Neural cell (in vitro differentiated cells): ENCODE results near the gene RSPRY1. TPM values are rescaled to one million over a fixed set of nuclear protein-coding genes. Genes with fewer than 3 reads are reported as not detected.

ENCODE experiments used
- H2AFZ ChIP-seq: fragments of 200-600, 300-800 bp; sonication (generic), shearing (Covaris generic); 2 replicates; pipeline ENCODE4 v1.6.0; 2014; ENCODE audit warnings: low read depth, mild to moderate bottlenecking, antibody characterized with exemption, low read length, moderate library complexity
- H3F3A ChIP-seq: fragments of 200-600 bp; shearing (Covaris generic); 2 replicates; pipeline ENCODE4 v1.6.1; 2016; ENCODE audit warnings: mild to moderate bottlenecking, moderate library complexity, mixed read lengths, antibody characterized with exemption, low read length; ENCODE audit not compliant: insufficient read depth, poor library complexity, severe bottlenecking
- H3K27ac ChIP-seq: fragments of 200-600, 300-800 bp; sonication (generic), shearing (Covaris generic); 2 replicates; pipeline ENCODE4 v1.5.1; 2014; ENCODE audit warnings: mild to moderate bottlenecking, low read length, moderate library complexity
- H3K27me3 ChIP-seq: fragments of 300-800, 200-600 bp; sonication (generic), shearing (Covaris generic); 2 replicates; pipeline ENCODE4 v1.6.0; 2014; ENCODE audit warnings: mild to moderate bottlenecking, low read depth, low read length, moderate library complexity; ENCODE audit not compliant: insufficient read depth
- H3K36me3 ChIP-seq: fragments of 300-800, 200-600 bp; sonication (generic), shearing (Covaris generic); 2 replicates; pipeline ENCODE4 v1.5.1; 2014; ENCODE audit warnings: mild to moderate bottlenecking, antibody characterized with exemption, low read length, moderate library complexity; ENCODE audit not compliant: insufficient read depth
- H3K4me2 ChIP-seq: fragments of 300-800, 200-600 bp; sonication (generic), shearing (Covaris generic); 2 replicates; pipeline ENCODE4 v1.6.0; 2014; ENCODE audit warnings: mild to moderate bottlenecking, low read length
- H3K4me3 ChIP-seq: fragments of 300-800, 200-600 bp; sonication (generic), shearing (Covaris generic); 2 replicates; pipeline ENCODE4 v1.5.1; 2014; ENCODE audit warnings: mild to moderate bottlenecking, low read length, moderate library complexity
- H3K79me2 ChIP-seq: fragments of 200-600 bp; shearing (Covaris generic); replicated peaks from 2 replicates; pipeline ENCODE4 v1.6.0; 2014; ENCODE audit warnings: mild to moderate bottlenecking, low read length, moderate library complexity; ENCODE audit not compliant: insufficient read depth
- H3K9ac ChIP-seq: fragments of 300-800, 200-600 bp; sonication (generic), shearing (Covaris generic); 2 replicates; pipeline ENCODE4 v1.6.1; 2016; ENCODE audit warnings: mild to moderate bottlenecking, low read length, mixed read lengths
- H3K9me2 ChIP-seq: fragments of 200-600 bp; shearing (Covaris generic); 2 replicates; pipeline ENCODE4 v1.6.1; 2016; ENCODE audit warnings: mild to moderate bottlenecking, low read length, mixed read lengths; ENCODE audit not compliant: insufficient read depth
- H3K9me3 ChIP-seq: fragments of 200-600, 300-800 bp; sonication (generic), shearing (Covaris generic); 2 replicates; pipeline ENCODE4 v1.6.1; 2016; ENCODE audit warnings: mild to moderate bottlenecking, mixed run types, low read length, moderate library complexity, mixed read lengths
- H4K20me1 ChIP-seq: fragments of 200-600 bp; shearing (Covaris generic); 2 replicates; pipeline ENCODE4 v1.6.1; 2016; ENCODE audit warnings: mild to moderate bottlenecking, mixed run types; ENCODE audit not compliant: insufficient read depth
- CTCF ChIP-seq: fragments of 450-650 bp; IDR thresholded peaks from 2 replicates; pipeline ENCODE4 v1.5.1; 2014; ENCODE audit warnings: antibody characterized with exemption, mild to moderate bottlenecking, moderate library complexity; ENCODE audit not compliant: poor library complexity, severe bottlenecking
- EP300 ChIP-seq: fragments of 450-650 bp; conservative IDR thresholded peaks from 2 replicates; pipeline ENCODE4 v1.6.1; 2014; ENCODE audit warnings: antibody characterized with exemption, mild to moderate bottlenecking, moderate library complexity; ENCODE audit not compliant: poor library complexity, severe bottlenecking
- EZH2 ChIP-seq: fragments of 200-600, 300-800 bp; shearing (Covaris generic), sonication (generic); IDR thresholded peaks from 2 replicates; pipeline ENCODE4 v1.6.1; 2014; ENCODE audit warnings: antibody characterized with exemption, low read length, borderline replicate concordance, mild to moderate bottlenecking; ENCODE audit not compliant: insufficient read depth, poor library complexity, severe bottlenecking
- MXI1 ChIP-seq: fragments of 450-650 bp; conservative IDR thresholded peaks from 2 replicates; pipeline ENCODE4 v1.6.1; 2014; ENCODE audit warnings: antibody characterized with exemption, mild to moderate bottlenecking; ENCODE audit not compliant: poor library complexity, severe bottlenecking
- POLR2AphosphoS5 ChIP-seq: IDR thresholded peaks from 2 replicates; pipeline ENCODE4 v1.6.1; 2012
- RAD21 ChIP-seq: fragments of 450-650 bp; conservative IDR thresholded peaks from 2 replicates; pipeline ENCODE4 v1.6.1; 2014; ENCODE audit warnings: antibody characterized with exemption, mild to moderate bottlenecking, moderate library complexity
- SMC3 ChIP-seq: fragments of 450-650 bp; conservative IDR thresholded peaks from 2 replicates; pipeline ENCODE4 v1.6.1; 2014; ENCODE audit warnings: antibody characterized with exemption, mild to moderate bottlenecking, moderate library complexity; ENCODE audit not compliant: poor library complexity
- TAF1 ChIP-seq: IDR thresholded peaks from 2 replicates; pipeline ENCODE4 v1.6.1; 2012; ENCODE audit warnings: low read depth
- polyA plus RNA-seq: library from polyadenylated mRNA; depleted of rRNA; stranded (reverse); fragments of >200 nt; gene quantifications from 2 replicates; pipeline ENCODE4 v1.2.3, GENCODE V29; 2014
- TF ChIP-seq, protein P1 (sequence below): IDR thresholded peaks from 2 replicates; pipeline ENCODE4 v1.6.1; 2012; ENCODE audit warnings: borderline replicate concordance

Gene RSPRY1
- polyA plus RNA-seq, 1 donor from 2014 or later: 62.0 TPM

GRCh38 chr16:57223057-57223456, 36.9 kb downstream of the RSPRY1 start:
- Histone ChIP-seq H3K9me2 (no peaks in the 10 kb centered on the region), H3K27ac (no peak overlapping the region), H2AFZ (no peak overlapping the region), H3K4me3 (no peak overlapping the region), H3K27me3 (no peaks in the 10 kb centered on the region), H3K9me3 (no peaks in the 10 kb centered on the region), H3K79me2 (no peaks in the 10 kb centered on the region), H3K4me2 (no peak overlapping the region), H3F3A (no peaks in the 10 kb centered on the region), H3K36me3 (peaks cover 11% of the 10 kb centered on the region), H4K20me1 (no peaks in the 10 kb centered on the region), H3K9ac (no peak overlapping the region)
- TF ChIP-seq EZH2 (no peak), POLR2AphosphoS5 (no peak), CTCF (no peak), SMC3 (no peak), EP300 (no peak), RAD21 (no peak), MXI1 (no peak), TAF1 (no peak)
- TF ChIP-seq, protein P1, sequence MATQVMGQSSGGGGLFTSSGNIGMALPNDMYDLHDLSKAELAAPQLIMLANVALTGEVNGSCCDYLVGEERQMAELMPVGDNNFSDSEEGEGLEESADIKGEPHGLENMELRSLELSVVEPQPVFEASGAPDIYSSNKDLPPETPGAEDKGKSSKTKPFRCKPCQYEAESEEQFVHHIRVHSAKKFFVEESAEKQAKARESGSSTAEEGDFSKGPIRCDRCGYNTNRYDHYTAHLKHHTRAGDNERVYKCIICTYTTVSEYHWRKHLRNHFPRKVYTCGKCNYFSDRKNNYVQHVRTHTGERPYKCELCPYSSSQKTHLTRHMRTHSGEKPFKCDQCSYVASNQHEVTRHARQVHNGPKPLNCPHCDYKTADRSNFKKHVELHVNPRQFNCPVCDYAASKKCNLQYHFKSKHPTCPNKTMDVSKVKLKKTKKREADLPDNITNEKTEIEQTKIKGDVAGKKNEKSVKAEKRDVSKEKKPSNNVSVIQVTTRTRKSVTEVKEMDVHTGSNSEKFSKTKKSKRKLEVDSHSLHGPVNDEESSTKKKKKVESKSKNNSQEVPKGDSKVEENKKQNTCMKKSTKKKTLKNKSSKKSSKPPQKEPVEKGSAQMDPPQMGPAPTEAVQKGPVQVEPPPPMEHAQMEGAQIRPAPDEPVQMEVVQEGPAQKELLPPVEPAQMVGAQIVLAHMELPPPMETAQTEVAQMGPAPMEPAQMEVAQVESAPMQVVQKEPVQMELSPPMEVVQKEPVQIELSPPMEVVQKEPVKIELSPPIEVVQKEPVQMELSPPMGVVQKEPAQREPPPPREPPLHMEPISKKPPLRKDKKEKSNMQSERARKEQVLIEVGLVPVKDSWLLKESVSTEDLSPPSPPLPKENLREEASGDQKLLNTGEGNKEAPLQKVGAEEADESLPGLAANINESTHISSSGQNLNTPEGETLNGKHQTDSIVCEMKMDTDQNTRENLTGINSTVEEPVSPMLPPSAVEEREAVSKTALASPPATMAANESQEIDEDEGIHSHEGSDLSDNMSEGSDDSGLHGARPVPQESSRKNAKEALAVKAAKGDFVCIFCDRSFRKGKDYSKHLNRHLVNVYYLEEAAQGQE: no peak

- Histone ChIP-seq H3K36me3 (peaks cover 7% of the 10 kb centered on the region), H3K4me3 (no peak overlapping the region), H3F3A (no peaks in the 10 kb centered on the region), H3K9me2 (no peaks in the 10 kb centered on the region), H4K20me1 (no peaks in the 10 kb centered on the region), H3K27me3 (no peaks in the 10 kb centered on the region), H2AFZ (no peak overlapping the region), H3K9me3 (no peaks in the 10 kb centered on the region), H3K9ac (no peak overlapping the region), H3K79me2 (no peaks in the 10 kb centered on the region), H3K4me2 (no peak overlapping the region), H3K27ac (no peak overlapping the region)
- no peak for TF ChIP-seq EP300
- TF ChIP-seq EZH2: no peak
- no peak for TF ChIP-seq SMC3
- no peak for TF ChIP-seq RAD21
- no peak for TF ChIP-seq POLR2AphosphoS5
- TF ChIP-seq TAF1: no peak
- TF ChIP-seq MXI1: no peak
- TF ChIP-seq CTCF: no peak
- TF ChIP-seq, protein P1: no peak
Observed at GRCh38 chr16:57224651-57225335, 38.7 kb downstream of the RSPRY1 start.
